DND-41 (cell line): ENCODE results near the gene CCSER2.

Source experiments
- ATAC-seq: fragments of 200-7000 bp; cut with Tn5 transposase; 3 replicates; pipeline ENCODE4 v1.9.1; 2021; ENCODE audit warnings: low read depth; ENCODE audit not compliant: insufficient read depth
- DNase-seq: peaks from one replicate; pipeline ENCODE4 v3.0.0-alpha.2; 2020
- H2AFZ ChIP-seq: 2 replicates; pipeline ENCODE4 v1.6.0; 2012; ENCODE audit warnings: low read depth, low read length
- H3K27ac ChIP-seq: 2 replicates; pipeline ENCODE4 v1.5.1; 2012; ENCODE audit warnings: low read length, inconsistent platforms
- H3K27me3 ChIP-seq: fragments of 200-600 bp; sonication (generic); 2 replicates; pipeline ENCODE4 v1.6.0; 2012; ENCODE audit warnings: low read length, mild to moderate bottlenecking, inconsistent platforms; ENCODE audit not compliant: insufficient read depth, poor library complexity
- H3K36me3 ChIP-seq: 2 replicates; pipeline ENCODE4 v1.5.1; 2012; ENCODE audit warnings: low read length, inconsistent platforms; ENCODE audit not compliant: insufficient read depth
- H3K4me1 ChIP-seq: 2 replicates; pipeline ENCODE4 v1.5.1; 2012; ENCODE audit warnings: mild to moderate bottlenecking, low read length; ENCODE audit not compliant: insufficient read depth
- H3K4me2 ChIP-seq: 2 replicates; pipeline ENCODE4 v1.6.0; 2012; ENCODE audit warnings: mild to moderate bottlenecking, moderate library complexity, low read length, inconsistent platforms; ENCODE audit not compliant: insufficient read depth
- H3K4me3 ChIP-seq, 2 experiments: fragments of 200-600 bp in 1 of 2; shearing (Covaris generic) in 1 of 2; 2 replicates each; pipeline ENCODE4 v1.5.1; 2012 to 2016; ENCODE audit warnings: inconsistent platforms in 2 of 2, low read length in 2 of 2, mild to moderate bottlenecking in 2 of 2, low read depth in 1 of 2, moderate library complexity in 1 of 2
- H3K79me2 ChIP-seq: 2 replicates; pipeline ENCODE4 v1.6.0; 2012; ENCODE audit warnings: low read length, inconsistent platforms; ENCODE audit not compliant: insufficient read depth
- H3K9ac ChIP-seq: 2 replicates; pipeline ENCODE4 v1.6.0; 2012; ENCODE audit warnings: low read depth, mild to moderate bottlenecking, inconsistent platforms, low read length, moderate library complexity
- H3K9me3 ChIP-seq: 2 replicates; pipeline ENCODE4 v1.5.1; 2012; ENCODE audit warnings: low read length, moderate library complexity, mild to moderate bottlenecking, inconsistent platforms; ENCODE audit not compliant: insufficient read depth, severe bottlenecking
- H4K20me1 ChIP-seq: 2 replicates; pipeline ENCODE4 v1.6.0; 2012; ENCODE audit warnings: low read length; ENCODE audit not compliant: insufficient read depth
- CTCF ChIP-seq: IDR thresholded peaks from 2 replicates; pipeline ENCODE4 v1.5.1; 2012; ENCODE audit warnings: borderline replicate concordance, low read length, moderate library complexity, mild to moderate bottlenecking; ENCODE audit not compliant: poor library complexity, severe bottlenecking; ENCODE audit errors: extremely low read depth
- EZH2 ChIP-seq: IDR thresholded peaks from 3 replicates; pipeline ENCODE4 v1.6.1; 2012; ENCODE audit warnings: borderline replicate concordance, low read depth, mild to moderate bottlenecking, moderate library complexity, low read length, inconsistent platforms; ENCODE audit not compliant: severe bottlenecking

Gene CCSER2

GRCh38 chr10:84428711-84429110, 100.3 kb downstream of the CCSER2 start:
- Histone ChIP-seq H3K36me3 (peaks cover 18% of the 10 kb centered on the region; the same call in 1 of the 2 replicates), H3K27me3 (no peaks in the 10 kb centered on the region), H4K20me1 (peaks cover 8% of the 10 kb centered on the region), H3K79me2 (peaks cover 30% of the 10 kb centered on the region), H3K9me3 (no peaks in the 10 kb centered on the region), H3K9ac (no peak overlapping the region), H3K4me1 (peaks cover 13% of the 10 kb centered on the region), H3K27ac (no peak overlapping the region), H2AFZ (no peak overlapping the region), H3K4me2 (no peak overlapping the region), H3K4me3 (no peak overlapping the region)
- DNase-seq = no peak
- ATAC-seq = no peak
- TF ChIP-seq CTCF = no peak
- TF ChIP-seq EZH2 = no peak

GRCh38 chr10:84429926-84430520, 101.6 kb downstream of the CCSER2 start:
- Histone ChIP-seq H3K36me3 (peaks cover 18% of the 10 kb centered on the region; the same call in 1 of the 2 replicates), H3K27ac (no peak overlapping the region), H3K79me2 (peaks cover 34% of the 10 kb centered on the region), H3K4me2 (no peak overlapping the region), H3K4me1 (peaks cover 1% of the 10 kb centered on the region), H3K9me3 (no peaks in the 10 kb centered on the region), H2AFZ (no peak overlapping the region), H4K20me1 (peaks cover 8% of the 10 kb centered on the region), H3K9ac (no peak overlapping the region), H3K27me3 (no peaks in the 10 kb centered on the region), H3K4me3 (no peak overlapping the region)
- DNase-seq = peak; percentile 64
- TF ChIP-seq EZH2 (no peak), CTCF (peak; percentile 77)
- peak; percentile 91 for ATAC-seq

GRCh38 chr10:84432891-84433290, 104.5 kb downstream of the CCSER2 start:
- H3K79me2 ChIP-seq = peaks cover 34% of the 10 kb centered on the region
- no peak overlapping the region for H3K27ac ChIP-seq
- no peaks in the 10 kb centered on the region for H3K9me3 ChIP-seq
- no peaks in the 10 kb centered on the region for H3K4me1 ChIP-seq
- H4K20me1 ChIP-seq = peaks cover 8% of the 10 kb centered on the region
- no peak overlapping the region for H3K4me2 ChIP-seq
- DNase-seq (no peak), ATAC-seq (no peak)
- TF ChIP-seq CTCF = no peak
- TF ChIP-seq EZH2 = no peak
- H2AFZ ChIP-seq = no peak overlapping the region
- no peak overlapping the region for H3K9ac ChIP-seq
- no peaks in the 10 kb centered on the region for H3K27me3 ChIP-seq
- peaks cover 2% of the 10 kb centered on the region; the same call in 1 of the 2 replicates for H3K36me3 ChIP-seq
- no peak overlapping the region for H3K4me3 ChIP-seq
